ENCODE data around the gene ARHGAP15. TPM values are rescaled to one million over a fixed set of nuclear protein-coding genes. Genes with fewer than 3 reads are reported as not detected.

Gene ARHGAP15
- total RNA-seq, 1 donor from 2014 or later = 9.1 TPM

GRCh38 chr2:143181494-143181893 lies 52.3 kb downstream of the ARHGAP15 start:
- no peak overlapping the region for H3K27ac ChIP-seq
- no peak for TF ChIP-seq POLR2A (IDR thresholded peaks at IDR 0.05)
- TF ChIP-seq POLR2AphosphoS5 (IDR thresholded peaks at IDR 0.05; ENCODE audit: insufficient read depth in 1 of 2, low read depth in 1 of 2) = no peak
- no peak for TF ChIP-seq CTCF (IDR thresholded peaks at IDR 0.05)
- intact Hi-C loops (cut with DNase I) = no loop called here

GRCh38 chr2:143182649-143183048 lies 53.4 kb downstream of the ARHGAP15 start:
- intact Hi-C loops (cut with DNase I) = no loop called here
- Histone ChIP-seq H3K4me1 (no peaks in the 10 kb centered on the region), H3K36me3 (no peaks in the 10 kb centered on the region), H3K27ac (no peak overlapping the region), H3K9me3 (peaks cover 4% of the 10 kb centered on the region), H3K4me3 (no peak overlapping the region), H3K27me3 (no peaks in the 10 kb centered on the region)
- TF ChIP-seq CTCF (IDR thresholded peaks at IDR 0.05) (no peak), POLR2A (IDR thresholded peaks at IDR 0.05) (no peak), POLR2AphosphoS5 (IDR thresholded peaks at IDR 0.05; ENCODE audit: insufficient read depth in 1 of 2, low read depth in 1 of 2) (no peak)
- DNase-seq (ENCODE audit: extremely low spot score in 2 of 2) = no peak

More at GRCh38 chr2:143181494-143181893, 52.3 kb downstream of the ARHGAP15 start:
- Histone ChIP-seq H3K4me1 (no peaks in the 10 kb centered on the region), H3K4me3 (no peak overlapping the region), H3K9me3 (peaks cover 4% of the 10 kb centered on the region), H3K36me3 (no peaks in the 10 kb centered on the region), H3K27me3 (no peaks in the 10 kb centered on the region)
- DNase-seq (ENCODE audit: extremely low spot score in 2 of 2) = no peak

- peaks cover 4% of the 10 kb centered on the region for H3K9me3 ChIP-seq
- intact Hi-C loops (cut with DNase I) = no loop called here
- TF ChIP-seq POLR2A (IDR thresholded peaks at IDR 0.05) (no peak), CTCF (IDR thresholded peaks at IDR 0.05) (no peak), POLR2AphosphoS5 (IDR thresholded peaks at IDR 0.05; ENCODE audit: insufficient read depth in 1 of 2, low read depth in 1 of 2) (no peak)
- H3K27ac ChIP-seq = no peak overlapping the region
- H3K36me3 ChIP-seq = no peaks in the 10 kb centered on the region
- no peak overlapping the region for H3K4me3 ChIP-seq
- DNase-seq (ENCODE audit: extremely low spot score in 2 of 2) = no peak
- H3K4me1 ChIP-seq = no peaks in the 10 kb centered on the region
- no peaks in the 10 kb centered on the region for H3K27me3 ChIP-seq
Observed at GRCh38 chr2:143183804-143184463, 54.7 kb downstream of the ARHGAP15 start.

GRCh38 chr2:143186876-143187275 lies 57.7 kb downstream of the ARHGAP15 start:
- no peak overlapping the region for H3K27ac ChIP-seq
- no peaks in the 10 kb centered on the region for H3K27me3 ChIP-seq
- H3K4me3 ChIP-seq = no peak overlapping the region
- intact Hi-C loops (cut with DNase I) = no loop called here
- TF ChIP-seq CTCF (IDR thresholded peaks at IDR 0.05) = no peak
- no peak for TF ChIP-seq POLR2A (IDR thresholded peaks at IDR 0.05)
- TF ChIP-seq POLR2AphosphoS5 (IDR thresholded peaks at IDR 0.05; ENCODE audit: insufficient read depth in 1 of 2, low read depth in 1 of 2) = no peak
- H3K4me1 ChIP-seq = no peaks in the 10 kb centered on the region
- H3K9me3 ChIP-seq = no peaks in the 10 kb centered on the region
- no peak for DNase-seq (ENCODE audit: extremely low spot score in 2 of 2)
- no peaks in the 10 kb centered on the region for H3K36me3 ChIP-seq

GRCh38 chr2:143190431-143190830 lies 61.2 kb downstream of the ARHGAP15 start:
- no peaks in the 10 kb centered on the region for H3K36me3 ChIP-seq
- intact Hi-C loops (cut with DNase I) = no loop called here
- no peak overlapping the region for H3K4me3 ChIP-seq
- no peaks in the 10 kb centered on the region for H3K4me1 ChIP-seq
- H3K27me3 ChIP-seq = no peaks in the 10 kb centered on the region
- no peak overlapping the region for H3K27ac ChIP-seq
- TF ChIP-seq POLR2A (IDR thresholded peaks at IDR 0.05) (no peak), CTCF (IDR thresholded peaks at IDR 0.05) (no peak), POLR2AphosphoS5 (IDR thresholded peaks at IDR 0.05; ENCODE audit: insufficient read depth in 1 of 2, low read depth in 1 of 2) (no peak)
- H3K9me3 ChIP-seq = no peaks in the 10 kb centered on the region
- DNase-seq (ENCODE audit: extremely low spot score in 2 of 2) = no peak

Measured in vagina (tissue), 2 donors.